Caco-2 (cell line): ENCODE measurements around the gene SIL1. TPM values are rescaled to one million over a fixed set of nuclear protein-coding genes. Genes with fewer than 3 reads are reported as not detected.

Experiments used
- BruUV-seq: library from RNA; stranded (reverse); fragments of 400-500 nt; replicated peaks from 2 replicates; lab custom pipeline; 2021; lab: Mats Ljungman, UMichigan
- CTCF ChIA-PET: fragments of 300-600 bp; sonication (Branson Sonifier 250); formaldehyde crosslinking; loops from one replicate; lab custom pipeline; 2022; ENCODE audit warnings: antibody characterized with exemption; lab: Charles Lee
- POLR2A ChIA-PET: fragments of 300-600 bp; sonication (Branson Sonifier 250); formaldehyde crosslinking; loops from one replicate; lab custom pipeline; 2022; ENCODE audit warnings: antibody characterized with exemption; lab: Charles Lee
- DNase-seq, 2 experiments: peaks; one replicate each; pipeline versions ENCODE4 v3.0.0 to v3.0.0-alpha.2; 2020 to 2022
- H3K27me3 ChIP-seq: replicated peaks from 2 replicates; pipeline ENCODE4 v1.6.0; 2011; ENCODE audit warnings: low read length; ENCODE audit not compliant: control insufficient read depth, insufficient read depth
- H3K36me3 ChIP-seq: 2 replicates; pipeline ENCODE4 v1.5.1; 2011; ENCODE audit warnings: low read length; ENCODE audit not compliant: control insufficient read depth, insufficient read depth
- H3K4me1 ChIP-seq: fragments of 250-450 bp; sonication (Bioruptor Pico); 2 replicates; pipeline ENCODE4 v1.5.1; 2020; ENCODE audit warnings: mild to moderate bottlenecking
- H3K4me3 ChIP-seq: 2 replicates; pipeline ENCODE4 v1.5.1; 2011; ENCODE audit warnings: low read depth, mild to moderate bottlenecking, control low read depth, low read length
- H3K9me3 ChIP-seq: fragments of 250-450 bp; sonication (Bioruptor Pico); 2 replicates; pipeline ENCODE4 v1.5.1; 2020; ENCODE audit warnings: mild to moderate bottlenecking, moderate library complexity
- H3K27ac Mint-ChIP-seq: one replicate; pipeline ENCODE4 v1.8.0; 2022; ENCODE audit warnings: mixed read lengths; ENCODE audit not compliant: unreplicated experiment
- H3K27me3 Mint-ChIP-seq: one replicate; pipeline ENCODE4 v1.8.0; 2022; ENCODE audit warnings: mixed read lengths; ENCODE audit not compliant: insufficient read depth, unreplicated experiment
- H3K36me3 Mint-ChIP-seq: one replicate; pipeline ENCODE4 v1.8.0; 2022; ENCODE audit warnings: mild to moderate bottlenecking, mixed read lengths; ENCODE audit not compliant: insufficient read depth, unreplicated experiment
- H3K4me1 Mint-ChIP-seq: one replicate; pipeline ENCODE4 v1.8.0; 2022; ENCODE audit warnings: low read depth, mixed read lengths; ENCODE audit not compliant: unreplicated experiment
- H3K4me3 Mint-ChIP-seq: one replicate; pipeline ENCODE4 v1.8.0; 2022; ENCODE audit warnings: mild to moderate bottlenecking, moderate library complexity, mixed read lengths; ENCODE audit not compliant: unreplicated experiment
- H3K9me3 Mint-ChIP-seq: one replicate; pipeline ENCODE4 v1.8.0; 2022; ENCODE audit warnings: mixed read lengths; ENCODE audit not compliant: unreplicated experiment
- CTCF ChIP-seq, 2 experiments: fragments of 200-600 bp in 1 of 2; IDR thresholded peaks; 1 replicate in 1 of 2; 2 replicates in 1 of 2; pipeline versions ENCODE4 v1.5.1 to v1.8.0; 2011 to 2022; ENCODE audit warnings: antibody characterized with exemption in 1 of 2, control low read depth in 1 of 2, inconsistent platforms in 1 of 2, low read depth in 1 of 2, low read length in 1 of 2, mild to moderate bottlenecking in 1 of 2, moderate library complexity in 1 of 2; ENCODE audit not compliant: insufficient read depth in 1 of 2, severe bottlenecking in 1 of 2, unreplicated experiment in 1 of 2
- intact Hi-C: fragments of 100-400 bp; cut with micrococcal nuclease; formaldehyde crosslinking; loops from one replicate; pipeline ENCODE4 v1.10.0; 2022; ENCODE audit not compliant: unreplicated experiment
- total RNA-seq: library from RNA; stranded (reverse); gene quantifications from 2 replicates; pipeline ENCODE4 v1.2.3, GENCODE V29; 2022

SIL1 gene
- total RNA-seq, 1 experiment from 2014 or later = 29.7 TPM

DNA sequence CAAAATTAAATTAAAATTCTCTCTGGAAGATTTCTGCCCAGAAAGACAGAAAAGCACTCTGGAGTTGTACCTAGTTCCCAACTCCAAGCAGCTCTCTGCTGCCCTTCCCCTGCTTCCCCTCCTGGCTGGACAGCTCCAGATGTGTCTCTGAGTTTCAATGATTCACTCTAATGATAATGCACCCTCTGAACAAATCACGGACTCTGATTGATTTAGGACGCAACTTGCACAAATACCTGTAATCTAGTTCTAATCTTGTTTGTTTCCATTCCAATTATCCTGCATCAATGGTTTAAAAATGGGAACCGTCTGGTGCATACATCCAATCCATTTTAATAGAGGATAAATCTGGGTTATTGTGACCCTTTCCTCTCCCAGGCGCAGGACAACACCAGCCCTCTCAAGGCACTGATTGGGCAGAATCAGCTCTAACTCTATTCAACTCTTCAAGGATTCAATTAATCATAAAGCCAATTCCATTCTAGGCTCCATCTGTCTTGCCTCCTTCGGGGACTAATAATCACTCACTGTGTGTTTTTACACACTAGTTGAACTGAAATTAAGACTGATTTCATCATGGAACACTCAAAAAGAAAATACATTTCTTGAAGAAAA is 211.9 kb downstream of the SIL1 start:
- no peaks in the 10 kb centered on the region for H3K9me3 ChIP-seq
- H3K27me3 Mint-ChIP-seq = no peaks in the 10 kb centered on the region
- DNase-seq = no peak
- CTCF ChIA-PET = interaction anchor here (0.6 kb wide), 2 partner anchors 531 to 650 kb away, joined by 3 to 4 read pairs; no protein-coding TSS in a partner anchor
- no peak for TF ChIP-seq CTCF (IDR thresholded peaks at IDR 0.05; ENCODE audit: insufficient read depth in 1 of 2, low read depth in 1 of 2, low read length in 1 of 2, severe bottlenecking in 1 of 2, unreplicated experiment in 1 of 2)
- intact Hi-C loops = no loop called here
- H3K9me3 Mint-ChIP-seq = no peaks in the 10 kb centered on the region
- no TSS peak for BruUV-seq
- no peaks in the 10 kb centered on the region for H3K36me3 ChIP-seq
- H3K4me3 Mint-ChIP-seq = no peak overlapping the region
- POLR2A ChIA-PET = no interaction called here
- no peaks in the 10 kb centered on the region for H3K4me1 Mint-ChIP-seq
- H3K27ac Mint-ChIP-seq = no peak overlapping the region
- H3K4me1 ChIP-seq = no peaks in the 10 kb centered on the region; the same call in 1 of the 2 replicates
- H3K36me3 Mint-ChIP-seq = no peaks in the 10 kb centered on the region
- H3K27me3 ChIP-seq = no peaks in the 10 kb centered on the region
- no peak overlapping the region for H3K4me3 ChIP-seq

- H3K4me1 Mint-ChIP-seq = no peaks in the 10 kb centered on the region
- H3K4me1 ChIP-seq = no peaks in the 10 kb centered on the region; the same call in 1 of the 2 replicates
- POLR2A ChIA-PET = no interaction called here
- H3K27ac Mint-ChIP-seq = no peak overlapping the region
- no TSS peak for BruUV-seq
- no peak for DNase-seq
- intact Hi-C loops = no loop called here
- no peaks in the 10 kb centered on the region for H3K27me3 Mint-ChIP-seq
- no peak overlapping the region for H3K4me3 ChIP-seq
- H3K9me3 ChIP-seq = no peaks in the 10 kb centered on the region
- H3K9me3 Mint-ChIP-seq = no peaks in the 10 kb centered on the region
- no peak for TF ChIP-seq CTCF (IDR thresholded peaks at IDR 0.05; ENCODE audit: insufficient read depth in 1 of 2, low read depth in 1 of 2, low read length in 1 of 2, severe bottlenecking in 1 of 2, unreplicated experiment in 1 of 2)
- CTCF ChIA-PET = interaction anchor here (0.6 kb wide), 1 partner anchor 531 kb away, joined by 4 read pairs; no protein-coding TSS in a partner anchor
- no peaks in the 10 kb centered on the region for H3K27me3 ChIP-seq
- no peak overlapping the region for H3K4me3 Mint-ChIP-seq
- no peaks in the 10 kb centered on the region for H3K36me3 Mint-ChIP-seq
- H3K36me3 ChIP-seq = no peaks in the 10 kb centered on the region
Observed at GRCh38 chr5:138985683-138986082, 212.5 kb downstream of the SIL1 start.

DNA sequence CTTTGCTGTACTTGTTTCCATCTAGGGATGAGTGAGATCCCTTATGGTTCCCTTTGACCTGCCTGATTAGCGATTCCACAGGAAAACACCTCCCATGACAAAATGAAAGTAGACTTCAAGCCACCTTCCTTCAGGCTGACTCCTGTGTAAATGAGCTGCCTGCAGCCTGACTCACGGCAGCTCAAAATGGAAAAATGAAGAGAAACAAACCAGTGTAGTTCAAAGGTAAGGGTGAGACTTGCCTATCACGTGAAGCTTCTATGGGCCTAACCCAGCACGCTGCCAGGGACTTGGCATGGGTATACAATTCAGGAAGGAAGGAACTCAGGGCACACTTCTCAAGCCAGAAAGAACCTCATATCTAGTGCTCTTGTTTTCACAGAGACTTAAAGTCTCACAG is 212.9 kb downstream of the SIL1 start:
- H3K4me3 ChIP-seq = no peak overlapping the region
- POLR2A ChIA-PET = no interaction called here
- no peak overlapping the region for H3K4me3 Mint-ChIP-seq
- intact Hi-C loops = no loop called here
- no peak overlapping the region for H3K27ac Mint-ChIP-seq
- H3K36me3 ChIP-seq = no peaks in the 10 kb centered on the region
- H3K4me1 Mint-ChIP-seq = no peaks in the 10 kb centered on the region
- H3K36me3 Mint-ChIP-seq = no peaks in the 10 kb centered on the region
- H3K9me3 Mint-ChIP-seq = no peaks in the 10 kb centered on the region
- H3K4me1 ChIP-seq = no peaks in the 10 kb centered on the region; the same call in 1 of the 2 replicates
- no TSS peak for BruUV-seq
- no peak for TF ChIP-seq CTCF (IDR thresholded peaks at IDR 0.05; ENCODE audit: insufficient read depth in 1 of 2, low read depth in 1 of 2, low read length in 1 of 2, severe bottlenecking in 1 of 2, unreplicated experiment in 1 of 2)
- DNase-seq = no peak
- H3K27me3 ChIP-seq = no peaks in the 10 kb centered on the region
- CTCF ChIA-PET = no interaction called here
- no peaks in the 10 kb centered on the region for H3K27me3 Mint-ChIP-seq
- H3K9me3 ChIP-seq = no peaks in the 10 kb centered on the region
